Measurements from ENCODE around the gene RNF146. TPM values are rescaled to one million over a fixed set of nuclear protein-coding genes. Genes with fewer than 3 reads are reported as not detected.
"Not testable (repeated sequence)": the region's sequence is repeated elsewhere in the genome, so short reads cannot be mapped to it uniquely, and the experiment has no call there.

RNF146 gene
- total RNA-seq, result 15.8 TPM

GRCh38 chr6:127266178-127266891, at the start of gene RNF146:
Gene RNF146, plus strand, starts transcription at chr6:127266864. Its CDS starts 13,475 bp downstream, at chr6:127280339.
- ATAC-seq, result peak; percentile 92
- DNase-seq (ENCODE audit: low spot score), result peak; percentile 89

GRCh38 chr6:127219869-127220268, 46.8 kb upstream of the RNF146 start:
- DNase-seq (ENCODE audit: low spot score), result no peak
- ATAC-seq, result no peak

- DNase-seq (ENCODE audit: low spot score) (no peak), ATAC-seq (no peak)
Observed at GRCh38 chr6:127221201-127221600, 45.5 kb upstream of the RNF146 start.

GRCh38 chr6:127222418-127222817, 44.2 kb upstream of the RNF146 start:
- DNase-seq (ENCODE audit: low spot score) (no peak), ATAC-seq (no peak)

- DNase-seq (ENCODE audit: low spot score), result no peak
- ATAC-seq, result no peak
Observed at GRCh38 chr6:127225497-127225896, 41.2 kb upstream of the RNF146 start.

- not testable (repeated sequence) for ATAC-seq; DNase-seq (ENCODE audit: low spot score)
Observed at GRCh38 chr6:127233819-127234218, 32.8 kb upstream of the RNF146 start.

GRCh38 chr6:127243501-127243900, 23.2 kb upstream of the RNF146 start:
- no peak for DNase-seq (ENCODE audit: low spot score)

GRCh38 chr6:127247114-127248096, 19.3 kb upstream of the RNF146 start:
- DNase-seq (ENCODE audit: low spot score), result no peak
- no peak for ATAC-seq

More at GRCh38 chr6:127243501-127243900, 23.2 kb upstream of the RNF146 start:
- no peak for ATAC-seq

GRCh38 chr6:127249621-127250020, 17.0 kb upstream of the RNF146 start:
- ATAC-seq, result no peak
- DNase-seq (ENCODE audit: low spot score), result no peak

- ATAC-seq (no peak), DNase-seq (ENCODE audit: low spot score) (no peak)
Observed at GRCh38 chr6:127255286-127255685, 11.4 kb upstream of the RNF146 start.

- DNase-seq (ENCODE audit: low spot score) (no peak), ATAC-seq (no peak)
Observed at GRCh38 chr6:127262896-127263295, 3.8 kb upstream of the RNF146 start.

GRCh38 chr6:127263481-127263880, 3.2 kb upstream of the RNF146 start:
- ATAC-seq (no peak), DNase-seq (ENCODE audit: low spot score) (no peak)

GRCh38 chr6:127266892-127267645, 405 bp downstream of the RNF146 start:
- peak; percentile 79 for DNase-seq (ENCODE audit: low spot score)
- ATAC-seq, result peak; percentile 80

- ATAC-seq (no peak), DNase-seq (ENCODE audit: low spot score) (no peak)
Observed at GRCh38 chr6:127267646-127268625, 1.3 kb downstream of the RNF146 start.

GRCh38 chr6:127272576-127272975, 5.9 kb downstream of the RNF146 start:
- no peak for DNase-seq (ENCODE audit: low spot score)
- ATAC-seq, result no peak

- no peak for DNase-seq (ENCODE audit: low spot score)
Observed at GRCh38 chr6:127273499-127273898, 6.8 kb downstream of the RNF146 start.

GRCh38 chr6:127276331-127276730, 9.7 kb downstream of the RNF146 start:
- DNase-seq (ENCODE audit: low spot score) (no peak), ATAC-seq (no peak)

More at GRCh38 chr6:127273499-127273898, 6.8 kb downstream of the RNF146 start:
- ATAC-seq, result no peak

GRCh38 chr6:127277878-127278843, 11.5 kb downstream of the RNF146 start:
- peak; percentile 87 for ATAC-seq
- DNase-seq (ENCODE audit: low spot score), result no peak

- ATAC-seq (no peak), DNase-seq (ENCODE audit: low spot score) (no peak)
Observed at GRCh38 chr6:127279815-127280214, 13.2 kb downstream of the RNF146 start.

All from left lobe of liver (tissue), 2 donors.